Lung (tissue), 12 donors: ENCODE data around the gene RALGPS1. TPM values are rescaled to one million over a fixed set of nuclear protein-coding genes. Genes with fewer than 3 reads are reported as not detected.

Source experiments
- ATAC-seq: fragments of 200-7000 bp; cut with Tn5 transposase; one replicate; pipeline ENCODE4 v1.9.1; 2020; ENCODE audit warnings: moderate number of reproducible peaks; ENCODE audit not compliant: insufficient read depth, low FRiP score
- DNase-seq, 3 donors: peaks; one replicate each; pipeline ENCODE4 v3.0.0-alpha.2; 2013 to 2017
- H3K27ac ChIP-seq, 2 donors: one replicate each; pipeline ENCODE4 v1.5.1; 2013; ENCODE audit warnings: mild to moderate bottlenecking in 2 of 2, moderate library complexity in 2 of 2, control low read depth in 1 of 2, inconsistent platforms in 1 of 2, low read depth in 1 of 2, low read length in 1 of 2
- H3K27me3 ChIP-seq, 3 donors: one replicate each; pipeline ENCODE4 v1.5.1; 2013; ENCODE audit warnings: low read length in 2 of 3; ENCODE audit not compliant: control insufficient read depth in 3 of 3, insufficient read depth in 3 of 3
- H3K36me3 ChIP-seq, 4 donors: one replicate each; pipeline ENCODE4 v1.5.1; 2013; ENCODE audit warnings: low read length in 4 of 4, mild to moderate bottlenecking in 1 of 4, moderate library complexity in 1 of 4; ENCODE audit not compliant: control insufficient read depth in 4 of 4, insufficient read depth in 4 of 4
- H3K4me1 ChIP-seq, 5 donors: one replicate each; pipeline ENCODE4 v1.5.1; 2013; ENCODE audit warnings: low read length in 5 of 5, mild to moderate bottlenecking in 2 of 5, moderate library complexity in 1 of 5; ENCODE audit not compliant: control insufficient read depth in 5 of 5, insufficient read depth in 5 of 5
- H3K4me3 ChIP-seq: one replicate; pipeline ENCODE4 v1.5.1; 2013; ENCODE audit warnings: mild to moderate bottlenecking, control low read depth, moderate library complexity
- H3K9ac ChIP-seq, 2 donors: one replicate each; pipeline ENCODE4 v1.5.1; 2013; ENCODE audit warnings: low read length in 2 of 2, control low read depth in 1 of 2; ENCODE audit not compliant: insufficient read depth in 1 of 2
- H3K9me3 ChIP-seq, 4 donors: one replicate each; pipeline ENCODE4 v1.5.1; 2013; ENCODE audit warnings: low read length in 3 of 4, mild to moderate bottlenecking in 1 of 4, moderate library complexity in 1 of 4; ENCODE audit not compliant: control insufficient read depth in 4 of 4, insufficient read depth in 3 of 4
- WGBS, 2 donors: extraction: QIAGEN DNeasy Blood & Tissue Kit; methylation state at CpG; one replicate each; pipeline ENCODE4 v1.1.7; 2013; 5-methylcytosine and 5-hydroxymethylcytosine counted together
- polyA plus RNA-seq, 2 donors: library from polyadenylated mRNA; stranded (reverse); fragments of 200-250 nt; gene quantifications; one replicate each; pipeline ENCODE4 v1.2.1, GENCODE V29; 2013
- total RNA-seq, 2 donors: library from RNA; depleted of rRNA in 1 of 2; stranded (reverse); fragments of >200 nt in 1 of 2; gene quantifications; one replicate each; pipeline ENCODE4 v1.2.1, GENCODE V29; 2014 to 2021
- TF ChIP-seq, protein P1 (sequence below): IDR thresholded peaks from 2 replicates; pipeline ENCODE4 v1.5.1; 2012; ENCODE audit warnings: mild to moderate bottlenecking; ENCODE audit errors: control extremely low read depth, extremely low read depth
- donor health status: control.
- donor health status: control.
- donor health status: Bipolar disorder and iron deficiency.
- donor health status: healthy.
- donor health status: DM: yes; HTN: yes; CAD: no.

RALGPS1 gene
- total and polyA plus RNA-seq, 4 donors, result 3.5 to 30.3 (median 11.9) TPM

GRCh38 chr9:126882746-126883145 is 31.8 kb upstream of the RALGPS1 start:
- DNase-seq (no peak), ATAC-seq (no peak)
- H3K27ac ChIP-seq, result no peak overlapping the region
- TF ChIP-seq, protein P1, sequence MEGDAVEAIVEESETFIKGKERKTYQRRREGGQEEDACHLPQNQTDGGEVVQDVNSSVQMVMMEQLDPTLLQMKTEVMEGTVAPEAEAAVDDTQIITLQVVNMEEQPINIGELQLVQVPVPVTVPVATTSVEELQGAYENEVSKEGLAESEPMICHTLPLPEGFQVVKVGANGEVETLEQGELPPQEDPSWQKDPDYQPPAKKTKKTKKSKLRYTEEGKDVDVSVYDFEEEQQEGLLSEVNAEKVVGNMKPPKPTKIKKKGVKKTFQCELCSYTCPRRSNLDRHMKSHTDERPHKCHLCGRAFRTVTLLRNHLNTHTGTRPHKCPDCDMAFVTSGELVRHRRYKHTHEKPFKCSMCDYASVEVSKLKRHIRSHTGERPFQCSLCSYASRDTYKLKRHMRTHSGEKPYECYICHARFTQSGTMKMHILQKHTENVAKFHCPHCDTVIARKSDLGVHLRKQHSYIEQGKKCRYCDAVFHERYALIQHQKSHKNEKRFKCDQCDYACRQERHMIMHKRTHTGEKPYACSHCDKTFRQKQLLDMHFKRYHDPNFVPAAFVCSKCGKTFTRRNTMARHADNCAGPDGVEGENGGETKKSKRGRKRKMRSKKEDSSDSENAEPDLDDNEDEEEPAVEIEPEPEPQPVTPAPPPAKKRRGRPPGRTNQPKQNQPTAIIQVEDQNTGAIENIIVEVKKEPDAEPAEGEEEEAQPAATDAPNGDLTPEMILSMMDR, result no peak
- H3K9me3 ChIP-seq, result no peaks in the 10 kb centered on the region
- H3K27me3 ChIP-seq, result no peaks in the 10 kb centered on the region
- WGBS, 2 donors, result 84 to 91% methylated on average over 11 of the region's 11 CpGs
- no peak overlapping the region for H3K4me3 ChIP-seq
- H3K36me3 ChIP-seq, result peaks cover 3 to 27% (median 17%) of the 10 kb centered on the region in 4 donors
- peaks cover 0 to 12% (median 2%) of the 10 kb centered on the region in 5 donors for H3K4me1 ChIP-seq
- no peak overlapping the region for H3K9ac ChIP-seq

DNA sequence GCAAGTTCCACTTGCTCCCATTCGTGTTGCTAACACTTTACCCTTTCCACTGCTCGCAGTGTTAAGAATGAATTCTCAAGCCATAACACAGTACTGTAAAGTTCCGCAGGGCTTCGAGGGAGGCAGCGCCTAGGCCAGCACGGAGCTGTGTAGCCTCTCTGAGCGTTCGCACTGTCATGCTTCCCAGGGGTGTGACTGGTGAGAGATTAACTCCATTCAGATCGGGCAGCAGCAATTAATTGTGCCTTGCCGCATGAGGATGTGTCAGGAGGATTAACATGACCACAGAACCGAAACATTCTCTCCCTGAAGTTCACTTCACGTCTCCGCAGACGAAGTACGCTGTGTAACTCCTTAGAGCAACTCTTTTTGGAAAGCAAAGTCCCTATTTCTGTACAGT is 30.9 kb upstream of the RALGPS1 start:
- ATAC-seq (no peak), DNase-seq (no peak)
- Histone ChIP-seq H3K4me3 (no peak overlapping the region), H3K9me3 (no peaks in the 10 kb centered on the region), H3K36me3 (peaks cover 3 to 27% (median 17%) of the 10 kb centered on the region in 4 donors), H3K27me3 (no peaks in the 10 kb centered on the region), H3K27ac (no peak overlapping the region), H3K4me1 (peaks cover 0 to 12% (median 4%) of the 10 kb centered on the region in 5 donors), H3K9ac (no peak overlapping the region)
- TF ChIP-seq, protein P1, result no peak
- 85 to 91% methylated on average over 15 of the region's 15 CpGs for WGBS, 2 donors

DNA sequence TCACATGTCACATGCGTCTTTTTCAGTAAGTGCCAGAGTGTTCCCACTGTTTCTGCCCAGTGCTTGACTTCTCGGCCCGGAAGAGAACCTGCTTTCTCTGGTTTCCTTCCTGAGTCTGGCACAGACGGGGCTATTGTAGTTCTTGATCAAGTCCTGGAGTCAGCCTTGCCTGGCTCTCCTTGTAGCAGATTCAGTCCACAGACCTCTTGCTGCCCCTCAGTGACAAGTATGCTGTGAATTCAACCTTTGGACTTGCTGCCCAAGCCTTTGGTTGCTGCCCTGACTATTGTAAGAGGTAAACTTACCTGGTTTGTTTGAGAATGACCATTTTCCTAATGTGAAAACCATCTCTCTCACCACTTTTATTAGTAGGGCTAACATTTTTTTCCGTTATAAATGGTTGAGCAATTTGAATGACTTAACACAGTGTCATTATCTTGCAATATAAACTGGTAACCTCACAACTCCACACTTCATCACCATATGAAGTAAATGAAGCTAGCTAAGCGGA is 29.4 kb upstream of the RALGPS1 start:
- H3K27ac ChIP-seq, result no peak overlapping the region
- no peaks in the 10 kb centered on the region for H3K9me3 ChIP-seq
- peaks cover 0 to 16% (median 9%) of the 10 kb centered on the region in 4 donors for H3K36me3 ChIP-seq
- TF ChIP-seq, protein P1, result no peak
- H3K27me3 ChIP-seq, result no peaks in the 10 kb centered on the region
- peaks cover 0 to 12% (median 4%) of the 10 kb centered on the region in 5 donors for H3K4me1 ChIP-seq
- H3K4me3 ChIP-seq, result no peak overlapping the region
- ATAC-seq (no peak), DNase-seq (peak in 2 of 3 donors; percentile 36 to 67)
- H3K9ac ChIP-seq, result no peak overlapping the region
- 25 to 53% methylated on average over 6 of the region's 6 CpGs for WGBS, 2 donors
